Measurements from ENCODE around the gene MLNR. TPM values are rescaled to one million over a fixed set of nuclear protein-coding genes. Genes with fewer than 3 reads are reported as not detected.

The MLNR gene
- total RNA-seq, 1 experiment from 2014 or later, result not detected

DNA sequence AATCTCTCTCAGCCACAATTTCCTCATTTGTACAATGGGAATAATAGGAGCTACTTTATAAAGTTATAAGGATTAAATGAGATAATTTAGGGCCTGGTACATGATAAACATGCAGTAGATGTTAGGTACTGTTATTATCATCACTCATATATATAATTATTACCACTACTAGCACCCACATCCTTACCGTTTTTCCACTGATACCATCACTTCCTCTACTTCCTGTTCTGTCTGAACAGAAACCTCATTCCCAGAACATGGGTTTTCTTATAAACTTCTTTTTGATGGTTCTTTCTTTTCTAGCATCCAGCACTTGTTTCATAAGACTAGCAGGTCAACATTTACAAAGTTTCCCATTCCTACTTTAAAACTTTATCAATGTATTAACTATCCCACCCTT lies 33.9 kb downstream of the MLNR start:
- TF ChIP-seq, protein P1, sequence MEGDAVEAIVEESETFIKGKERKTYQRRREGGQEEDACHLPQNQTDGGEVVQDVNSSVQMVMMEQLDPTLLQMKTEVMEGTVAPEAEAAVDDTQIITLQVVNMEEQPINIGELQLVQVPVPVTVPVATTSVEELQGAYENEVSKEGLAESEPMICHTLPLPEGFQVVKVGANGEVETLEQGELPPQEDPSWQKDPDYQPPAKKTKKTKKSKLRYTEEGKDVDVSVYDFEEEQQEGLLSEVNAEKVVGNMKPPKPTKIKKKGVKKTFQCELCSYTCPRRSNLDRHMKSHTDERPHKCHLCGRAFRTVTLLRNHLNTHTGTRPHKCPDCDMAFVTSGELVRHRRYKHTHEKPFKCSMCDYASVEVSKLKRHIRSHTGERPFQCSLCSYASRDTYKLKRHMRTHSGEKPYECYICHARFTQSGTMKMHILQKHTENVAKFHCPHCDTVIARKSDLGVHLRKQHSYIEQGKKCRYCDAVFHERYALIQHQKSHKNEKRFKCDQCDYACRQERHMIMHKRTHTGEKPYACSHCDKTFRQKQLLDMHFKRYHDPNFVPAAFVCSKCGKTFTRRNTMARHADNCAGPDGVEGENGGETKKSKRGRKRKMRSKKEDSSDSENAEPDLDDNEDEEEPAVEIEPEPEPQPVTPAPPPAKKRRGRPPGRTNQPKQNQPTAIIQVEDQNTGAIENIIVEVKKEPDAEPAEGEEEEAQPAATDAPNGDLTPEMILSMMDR (IDR thresholded peaks at IDR 0.05; ENCODE audit: insufficient read depth in 1 of 2, low read depth in 1 of 2, low read length in 1 of 2, severe bottlenecking in 1 of 2, unreplicated experiment in 1 of 2), result no peak
- Mint-ChIP-seq H3K27me3 (ENCODE audit: insufficient read depth, unreplicated experiment) (no peaks in the 10 kb centered on the region), H3K4me1 (ENCODE audit: low read depth, unreplicated experiment) (no peaks in the 10 kb centered on the region), H3K36me3 (ENCODE audit: insufficient read depth, unreplicated experiment) (peaks cover 9% of the 10 kb centered on the region), H3K9me3 (ENCODE audit: unreplicated experiment) (no peaks in the 10 kb centered on the region), H3K4me3 (ENCODE audit: unreplicated experiment) (no peak overlapping the region), H3K27ac (ENCODE audit: unreplicated experiment) (no peak overlapping the region)
- Histone ChIP-seq H3K4me3 (ENCODE audit: low read depth, low read length) (no peak overlapping the region), H3K36me3 (ENCODE audit: control insufficient read depth, insufficient read depth, low read length) (no peaks in the 10 kb centered on the region), H3K4me1 (peaks cover 2% of the 10 kb centered on the region; the same call in 1 of the 2 replicates), H3K27me3 (replicated peaks; ENCODE audit: control insufficient read depth, insufficient read depth, low read length) (no peaks in the 10 kb centered on the region), H3K9me3 (no peaks in the 10 kb centered on the region)
- no TSS peak for BruUV-seq (replicated peaks)
- DNase-seq, result no peak
- intact Hi-C loops (cut with micrococcal nuclease; ENCODE audit: unreplicated experiment), result no loop called here
- CTCF ChIA-PET, result no interaction called here
- POLR2A ChIA-PET, result no interaction called here

DNA sequence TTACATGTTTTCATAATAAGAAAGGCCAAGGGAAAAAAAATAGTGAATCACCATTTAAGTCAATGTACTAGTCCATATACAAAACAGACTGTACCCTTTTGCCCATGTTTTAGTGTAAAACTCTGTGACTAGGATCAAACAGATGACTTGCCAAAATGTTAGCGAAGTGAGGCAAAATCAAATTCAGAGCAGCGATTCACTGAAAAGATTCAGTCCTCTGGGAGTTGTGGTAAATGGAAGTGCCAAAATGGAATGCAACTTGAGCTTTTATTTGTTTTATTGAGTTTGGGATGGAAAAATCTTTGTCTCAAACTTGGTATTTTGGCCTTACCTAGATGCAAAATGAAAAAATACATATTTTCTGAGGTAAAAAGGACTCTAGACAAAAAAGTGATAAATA lies 36.7 kb downstream of the MLNR start:
- no peaks in the 10 kb centered on the region for H3K4me1 Mint-ChIP-seq (ENCODE audit: low read depth, unreplicated experiment)
- H3K9me3 Mint-ChIP-seq (ENCODE audit: unreplicated experiment), result no peaks in the 10 kb centered on the region
- no peaks in the 10 kb centered on the region for H3K36me3 ChIP-seq (ENCODE audit: control insufficient read depth, insufficient read depth, low read length)
- peaks cover 9% of the 10 kb centered on the region for H3K36me3 Mint-ChIP-seq (ENCODE audit: insufficient read depth, unreplicated experiment)
- no peak overlapping the region for H3K27ac Mint-ChIP-seq (ENCODE audit: unreplicated experiment)
- no TSS peak for BruUV-seq (replicated peaks)
- no peak for DNase-seq
- ChIA-PET POLR2A (no interaction called here), CTCF (no interaction called here)
- H3K9me3 ChIP-seq, result no peaks in the 10 kb centered on the region
- intact Hi-C loops (cut with micrococcal nuclease; ENCODE audit: unreplicated experiment), result no loop called here
- no peaks in the 10 kb centered on the region for H3K27me3 Mint-ChIP-seq (ENCODE audit: insufficient read depth, unreplicated experiment)
- no peaks in the 10 kb centered on the region for H3K27me3 ChIP-seq (replicated peaks; ENCODE audit: control insufficient read depth, insufficient read depth, low read length)
- H3K4me3 ChIP-seq (ENCODE audit: low read depth, low read length), result no peak overlapping the region
- TF ChIP-seq, protein P1 (IDR thresholded peaks at IDR 0.05; ENCODE audit: insufficient read depth in 1 of 2, low read depth in 1 of 2, low read length in 1 of 2, severe bottlenecking in 1 of 2, unreplicated experiment in 1 of 2), result no peak
- H3K4me1 ChIP-seq, result no peaks in the 10 kb centered on the region
- no peak overlapping the region for H3K4me3 Mint-ChIP-seq (ENCODE audit: unreplicated experiment)

DNA sequence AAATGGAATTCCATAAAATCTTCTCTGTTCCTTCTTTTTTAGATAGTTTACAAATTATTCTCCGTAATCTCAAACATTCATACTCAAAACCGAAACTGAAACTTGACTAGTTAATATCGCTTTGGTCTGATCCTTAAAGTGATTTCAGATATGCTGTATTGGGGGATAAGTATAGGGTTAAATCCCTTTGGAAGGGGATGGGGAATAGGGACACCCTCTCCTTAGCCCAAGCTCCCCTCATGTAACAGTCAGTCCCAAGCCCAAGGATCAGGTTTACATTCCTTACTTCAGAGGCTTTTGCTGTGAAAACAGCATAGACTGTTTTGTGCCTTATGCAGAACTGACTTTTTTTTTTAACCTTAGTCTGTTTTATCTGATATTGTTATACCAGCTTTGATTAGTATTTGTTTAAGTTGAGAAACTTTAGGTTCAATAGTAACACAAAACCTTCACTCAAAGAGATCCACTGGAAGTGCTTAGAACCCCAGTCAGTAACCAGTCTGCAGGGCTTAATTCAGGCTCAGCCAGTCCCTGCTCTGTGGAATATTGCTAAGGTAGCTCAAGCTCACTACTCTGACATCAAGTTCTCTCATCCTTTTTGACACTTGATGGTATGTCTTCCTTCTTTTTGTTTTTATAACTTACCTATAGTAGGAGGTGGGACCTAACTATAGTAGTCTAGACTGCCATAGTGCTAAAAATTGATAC lies 38.1 kb downstream of the MLNR start:
- no peaks in the 10 kb centered on the region for H3K9me3 ChIP-seq
- H3K9me3 Mint-ChIP-seq (ENCODE audit: unreplicated experiment), result no peaks in the 10 kb centered on the region
- H3K4me1 Mint-ChIP-seq (ENCODE audit: low read depth, unreplicated experiment), result no peaks in the 10 kb centered on the region
- intact Hi-C loops (cut with micrococcal nuclease; ENCODE audit: unreplicated experiment), result no loop called here
- DNase-seq, result no peak
- ChIA-PET CTCF (interaction anchor here (1.0 kb wide), 1 partner anchor 86 kb away, joined by 3 read pairs; no protein-coding TSS in a partner anchor), POLR2A (interaction anchor here (0.7 kb wide), 1 partner anchor 11 kb away, joined by 3 read pairs; the partner anchor contains the start of gene CDADC1)
- no peaks in the 10 kb centered on the region for H3K27me3 ChIP-seq (replicated peaks; ENCODE audit: control insufficient read depth, insufficient read depth, low read length)
- BruUV-seq (replicated peaks), result no TSS peak
- H3K4me3 ChIP-seq (ENCODE audit: low read depth, low read length), result no peak overlapping the region
- no peaks in the 10 kb centered on the region for H3K27me3 Mint-ChIP-seq (ENCODE audit: insufficient read depth, unreplicated experiment)
- no peaks in the 10 kb centered on the region for H3K4me1 ChIP-seq
- no peak overlapping the region for H3K27ac Mint-ChIP-seq (ENCODE audit: unreplicated experiment)
- TF ChIP-seq, protein P1 (IDR thresholded peaks at IDR 0.05; ENCODE audit: insufficient read depth in 1 of 2, low read depth in 1 of 2, low read length in 1 of 2, severe bottlenecking in 1 of 2, unreplicated experiment in 1 of 2), result no peak
- peaks cover 9% of the 10 kb centered on the region for H3K36me3 Mint-ChIP-seq (ENCODE audit: insufficient read depth, unreplicated experiment)
- H3K4me3 Mint-ChIP-seq (ENCODE audit: unreplicated experiment), result no peak overlapping the region
- H3K36me3 ChIP-seq (ENCODE audit: control insufficient read depth, insufficient read depth, low read length), result no peaks in the 10 kb centered on the region
